ENCODE data around the gene SPNS3.

SPNS3 gene

DNA sequence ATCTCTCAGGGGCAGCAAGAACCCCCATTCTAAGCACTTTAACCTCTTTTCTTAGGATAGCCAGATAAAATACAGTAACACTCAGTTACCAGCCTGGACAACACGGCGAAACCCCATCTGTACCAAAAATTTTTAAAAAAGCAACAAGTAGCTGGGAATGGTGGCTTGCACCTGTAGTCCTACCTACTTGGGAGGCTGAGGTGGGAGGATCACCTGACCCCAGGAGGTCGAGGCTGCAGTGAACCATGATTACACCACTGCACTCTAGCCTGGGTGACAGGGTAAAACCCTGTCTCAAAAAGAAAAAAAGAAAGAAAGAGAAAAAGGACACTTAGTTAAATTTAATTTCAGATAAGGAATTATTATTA, 38.6 kb upstream of the SPNS3 start:
- TF ChIP-seq CTCF (IDR thresholded peaks at IDR 0.05; ENCODE audit: control insufficient read depth, insufficient read depth, low read depth, low read length, missing control alignments): no peak
- no peak overlapping the region for H3K4me3 ChIP-seq (ENCODE audit: control insufficient read depth, low read depth, low read length)

DNA sequence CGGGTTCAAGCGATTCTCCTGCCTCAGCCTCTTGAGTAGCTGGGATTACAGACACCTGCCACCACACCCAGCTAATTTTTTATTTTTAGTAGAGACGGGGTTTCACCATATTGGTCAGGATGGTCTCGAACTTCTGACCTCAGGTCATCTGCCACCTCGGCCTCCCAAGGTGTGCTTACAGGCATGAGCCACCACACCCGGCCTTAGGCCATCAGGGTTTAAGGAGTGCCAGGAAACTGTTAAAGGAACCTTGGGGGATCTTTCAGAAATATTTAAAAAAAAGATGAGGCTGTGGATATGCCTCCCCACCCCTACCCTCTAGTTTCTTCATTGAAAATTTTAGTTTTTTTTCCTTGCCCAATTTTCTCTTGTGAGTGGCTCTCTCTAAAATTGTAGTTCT, 35.9 kb upstream of the SPNS3 start:
- no peak overlapping the region for H3K4me3 ChIP-seq (ENCODE audit: control insufficient read depth, low read depth, low read length)
- DNase-seq (ENCODE audit: low read depth): no peak
- no peak for TF ChIP-seq CTCF (IDR thresholded peaks at IDR 0.05; ENCODE audit: control insufficient read depth, insufficient read depth, low read depth, low read length, missing control alignments)

More for the DNA sequence above, 38.6 kb upstream of the SPNS3 start:
- no peak for DNase-seq (ENCODE audit: low read depth)

- TF ChIP-seq CTCF (IDR thresholded peaks at IDR 0.05; ENCODE audit: control insufficient read depth, insufficient read depth, low read depth, low read length, missing control alignments): no peak
- no peak for DNase-seq (ENCODE audit: low read depth)
- H3K4me3 ChIP-seq (ENCODE audit: control insufficient read depth, low read depth, low read length): no peak overlapping the region
Measured at GRCh38 chr17:4405038-4405669, 28.6 kb upstream of the SPNS3 start.

DNA sequence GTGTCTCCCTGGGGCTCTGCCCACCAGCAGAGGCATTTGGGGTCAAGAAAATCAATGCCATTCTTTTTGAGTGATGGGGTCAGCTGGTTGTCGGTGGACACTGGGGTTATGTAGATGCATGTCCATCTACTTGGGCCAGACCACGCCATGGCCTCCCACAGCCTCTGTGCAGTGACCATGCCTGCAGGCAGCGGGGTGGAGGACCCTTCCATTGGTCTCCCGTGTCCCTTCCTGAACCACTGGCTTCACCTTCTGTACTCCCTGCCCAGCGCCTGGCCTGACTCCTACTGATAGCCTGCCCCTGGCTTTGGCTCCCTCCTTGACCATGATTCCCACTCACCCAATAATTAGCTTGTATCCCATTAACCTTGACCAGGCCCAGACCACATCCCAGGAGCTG, 28.0 kb upstream of the SPNS3 start:
- no peak overlapping the region for H3K4me3 ChIP-seq (ENCODE audit: control insufficient read depth, low read depth, low read length)
- DNase-seq (ENCODE audit: low read depth): no peak
- no peak for TF ChIP-seq CTCF (IDR thresholded peaks at IDR 0.05; ENCODE audit: control insufficient read depth, insufficient read depth, low read depth, low read length, missing control alignments)

DNA sequence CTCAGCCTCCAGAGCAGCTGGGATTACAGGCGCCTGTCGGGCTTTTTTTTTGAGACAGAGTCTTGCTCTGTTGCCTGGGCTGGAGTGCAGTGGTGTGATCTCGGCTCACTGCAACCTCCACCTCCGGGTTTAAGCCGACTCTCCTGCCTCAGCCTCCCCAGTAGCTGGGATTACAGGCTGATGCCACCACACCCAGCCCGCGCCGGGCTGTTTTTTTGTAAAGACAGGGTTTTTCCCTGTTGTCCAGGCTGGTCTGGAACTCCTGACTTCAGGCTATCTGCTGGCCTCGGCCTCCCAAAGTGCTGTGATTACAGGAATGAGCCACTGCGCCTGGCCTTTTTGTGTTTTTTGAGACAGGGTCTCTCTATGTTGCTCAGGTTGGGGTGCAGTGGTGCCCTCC, 27.4 kb upstream of the SPNS3 start:
- DNase-seq (ENCODE audit: low read depth): no peak
- no peak for TF ChIP-seq CTCF (IDR thresholded peaks at IDR 0.05; ENCODE audit: control insufficient read depth, insufficient read depth, low read depth, low read length, missing control alignments)
- H3K4me3 ChIP-seq (ENCODE audit: control insufficient read depth, low read depth, low read length): no peak overlapping the region

DNA sequence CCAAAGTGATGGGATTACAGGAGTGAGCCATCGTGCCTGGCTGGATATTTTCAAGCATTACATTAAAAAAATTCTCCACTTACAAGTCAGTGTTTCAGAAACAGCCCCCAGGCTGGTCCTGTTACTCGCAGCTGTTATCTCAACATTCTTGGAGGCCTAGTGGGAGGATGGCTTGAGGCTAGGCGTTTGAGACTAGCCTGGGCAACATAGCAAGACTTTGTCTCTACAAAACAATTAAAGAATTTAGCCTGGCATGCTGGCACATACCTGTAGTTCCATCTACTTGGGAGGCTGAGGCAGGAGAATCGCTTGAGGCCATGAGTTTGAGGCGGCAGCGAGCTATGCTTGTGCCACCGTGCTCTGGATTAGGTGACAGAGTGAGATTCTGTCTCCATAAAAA, 26.5 kb upstream of the SPNS3 start:
- TF ChIP-seq CTCF (IDR thresholded peaks at IDR 0.05; ENCODE audit: control insufficient read depth, insufficient read depth, low read depth, low read length, missing control alignments): no peak
- DNase-seq (ENCODE audit: low read depth): no peak
- no peak overlapping the region for H3K4me3 ChIP-seq (ENCODE audit: control insufficient read depth, low read depth, low read length)

- no peak for DNase-seq (ENCODE audit: low read depth)
- no peak for TF ChIP-seq CTCF (IDR thresholded peaks at IDR 0.05; ENCODE audit: control insufficient read depth, insufficient read depth, low read depth, low read length, missing control alignments)
- H3K4me3 ChIP-seq (ENCODE audit: control insufficient read depth, low read depth, low read length): no peak overlapping the region
Measured at GRCh38 chr17:4407851-4408250, 25.9 kb upstream of the SPNS3 start.
